HepG2 (cell line): Measurements from ENCODE around the gene EPN2. TPM values are rescaled to one million over a fixed set of nuclear protein-coding genes. Genes with fewer than 3 reads are reported as not detected.

Experiments used
- GPBP1L1 ChIP-seq: sonication (generic); formaldehyde crosslinking; IDR thresholded peaks from 2 replicates; pipeline ENCODE4 v1.5.0; 2020; ENCODE audit warnings: mild to moderate bottlenecking, missing genetic modification reagents
- ISL2 ChIP-seq: sonication (generic); formaldehyde crosslinking; IDR thresholded peaks from 2 replicates; pipeline ENCODE4 v1.5.0; 2020; ENCODE audit warnings: missing genetic modification reagents
- JDP2 ChIP-seq: sonication (generic); formaldehyde crosslinking; IDR thresholded peaks from 2 replicates; pipeline ENCODE4 v1.8.1; 2022; ENCODE audit warnings: missing genetic modification reagents, borderline replicate concordance
- JUND ChIP-seq: sonication (generic); formaldehyde crosslinking; IDR thresholded peaks from 2 replicates; pipeline ENCODE4 v1.8.0; 2022; ENCODE audit warnings: mild to moderate bottlenecking, missing genetic modification reagents
- KAT2B ChIP-seq: fragments of 150-350 bp; IDR thresholded peaks from 2 replicates; pipeline ENCODE4 v1.6.1; 2014; ENCODE audit warnings: low read depth, low read length, borderline replicate concordance
- NCOA2 ChIP-seq: sonication (generic); formaldehyde crosslinking; IDR thresholded peaks from 2 replicates; pipeline ENCODE4 v1.8.0; 2022; ENCODE audit warnings: inconsistent platforms
- NFRKB ChIP-seq: fragments of 450-650 bp; IDR thresholded peaks from 2 replicates; pipeline ENCODE4 v1.6.1; 2017
- PHB2 ChIP-seq: fragments of 450-650 bp; IDR thresholded peaks from 2 replicates; pipeline ENCODE4 v1.6.1; 2018; ENCODE audit not compliant: partially characterized antibody
- RORA ChIP-seq: sonication (generic); formaldehyde crosslinking; IDR thresholded peaks from 2 replicates; pipeline ENCODE4 v1.5.0; 2020; ENCODE audit warnings: mild to moderate bottlenecking, missing genetic modification reagents, moderate library complexity
- SMARCC2 ChIP-seq: fragments of 450-650 bp; IDR thresholded peaks from 2 replicates; pipeline ENCODE4 v1.6.1; 2017; ENCODE audit warnings: antibody characterized with exemption, mild to moderate bottlenecking
- TCF7 ChIP-seq: sonication (generic); IDR thresholded peaks from 2 replicates; pipeline ENCODE4 v1.6.1; 2016; ENCODE audit warnings: antibody characterized with exemption, low read depth
- ZBTB1 ChIP-seq: sonication (generic); formaldehyde crosslinking; IDR thresholded peaks from 2 replicates; pipeline ENCODE4 v1.4.0; 2020; ENCODE audit warnings: missing genetic modification reagents, borderline replicate concordance
- ZBTB7B ChIP-seq: sonication (generic); formaldehyde crosslinking; IDR thresholded peaks from 2 replicates; pipeline ENCODE4 v1.4.0; 2020; ENCODE audit warnings: missing genetic modification reagents
- ZMAT5 ChIP-seq: sonication (generic); formaldehyde crosslinking; IDR thresholded peaks from 2 replicates; pipeline ENCODE4 v1.5.0; 2020; ENCODE audit warnings: mild to moderate bottlenecking, low read depth, missing genetic modification reagents, borderline replicate concordance
- ZMYM3 ChIP-seq: sonication (generic); formaldehyde crosslinking; IDR thresholded peaks from 2 replicates; pipeline ENCODE4 v1.5.1; 2020; ENCODE audit warnings: mild to moderate bottlenecking, missing genetic modification reagents
- ZNF20 ChIP-seq: sonication (generic); formaldehyde crosslinking; IDR thresholded peaks from 2 replicates; pipeline ENCODE4 v1.4.0; 2020; ENCODE audit warnings: mild to moderate bottlenecking, moderate library complexity, missing genetic modification reagents
- ZNF317 ChIP-seq: sonication (generic); formaldehyde crosslinking; IDR thresholded peaks from 2 replicates; pipeline ENCODE4 v1.5.0; 2020; ENCODE audit warnings: mild to moderate bottlenecking, missing genetic modification reagents
- ZNF44 ChIP-seq: sonication (generic); formaldehyde crosslinking; IDR thresholded peaks from 2 replicates; pipeline ENCODE4 v1.5.1; 2020; ENCODE audit warnings: mild to moderate bottlenecking, missing genetic modification reagents
- ZNF468 ChIP-seq: sonication (generic); formaldehyde crosslinking; IDR thresholded peaks from 2 replicates; pipeline ENCODE4 v1.8.0; 2022; ENCODE audit warnings: mild to moderate bottlenecking, moderate library complexity, missing genetic modification reagents
- ZNF552 ChIP-seq: sonication (generic); formaldehyde crosslinking; IDR thresholded peaks from 2 replicates; pipeline ENCODE4 v1.9.0; 2022; ENCODE audit warnings: missing genetic modification reagents, mild to moderate bottlenecking, borderline replicate concordance
- ZNF670 ChIP-seq: sonication (generic); formaldehyde crosslinking; IDR thresholded peaks from 2 replicates; pipeline ENCODE4 v1.8.0; 2022; ENCODE audit warnings: mild to moderate bottlenecking, missing genetic modification reagents, borderline replicate concordance
- ZNF747 ChIP-seq: sonication (generic); formaldehyde crosslinking; IDR thresholded peaks from 2 replicates; pipeline ENCODE4 v1.8.1; 2023; ENCODE audit warnings: missing genetic modification reagents, mild to moderate bottlenecking, borderline replicate concordance
- ZNF816 ChIP-seq: sonication (generic); formaldehyde crosslinking; IDR thresholded peaks from 2 replicates; pipeline ENCODE4 v1.8.0; 2022; ENCODE audit warnings: missing genetic modification reagents, mild to moderate bottlenecking, borderline replicate concordance
- polyA plus RNA-seq, 8 experiments: library from polyadenylated mRNA; depleted of rRNA in 3 of 8; stranded (reverse) in 7 of 8; unstranded in 1 of 8; fragments of >200 nt; fragmentation: Illumina TruSeq in 4 of 8; extraction: Trizol in 4 of 8; gene quantifications; 2 replicates each; pipeline versions ENCODE4 v1.2.1 to v1.2.3, GENCODE V29; 2011 to 2016; ENCODE audit warnings: low read depth in 4 of 8, missing spikeins in 1 of 8, mixed read lengths in 1 of 8; ENCODE audit not compliant: insufficient read depth in 1 of 8
- total RNA-seq, 5 experiments: library from RNA; depleted of rRNA; stranded (reverse); fragments of >200 nt; fragmentation: Illumina TruSeq; extraction: Trizol; gene quantifications; 2 replicates each; pipeline ENCODE4 v1.2.3, GENCODE V29; 2016; ENCODE audit warnings: low read depth in 1 of 5
- TF ChIP-seq, protein P1 (sequence below): sonication (generic); formaldehyde crosslinking; IDR thresholded peaks from 2 replicates; pipeline ENCODE4 v1.9.0; 2021; ENCODE audit warnings: missing genetic modification reagents, mild to moderate bottlenecking, borderline replicate concordance
- TF ChIP-seq, protein P2 (sequence below): sonication (generic); formaldehyde crosslinking; IDR thresholded peaks from 2 replicates; pipeline ENCODE4 v1.8.1; 2023; ENCODE audit warnings: mild to moderate bottlenecking, inconsistent platforms, moderate library complexity, missing genetic modification reagents, borderline replicate concordance
- TF ChIP-seq, protein P3 (sequence below): IDR thresholded peaks from 2 replicates; pipeline ENCODE4 v1.6.1; 2016; ENCODE audit warnings: missing genetic modification reagents, missing compliant biosample characterization

EPN2 gene
- total and polyA plus RNA-seq, 2 of the 13 experiments (the other 11 are each of a cell fraction or from before 2014, with no cell fraction given) = 7.8 to 19.2 TPM

DNA sequence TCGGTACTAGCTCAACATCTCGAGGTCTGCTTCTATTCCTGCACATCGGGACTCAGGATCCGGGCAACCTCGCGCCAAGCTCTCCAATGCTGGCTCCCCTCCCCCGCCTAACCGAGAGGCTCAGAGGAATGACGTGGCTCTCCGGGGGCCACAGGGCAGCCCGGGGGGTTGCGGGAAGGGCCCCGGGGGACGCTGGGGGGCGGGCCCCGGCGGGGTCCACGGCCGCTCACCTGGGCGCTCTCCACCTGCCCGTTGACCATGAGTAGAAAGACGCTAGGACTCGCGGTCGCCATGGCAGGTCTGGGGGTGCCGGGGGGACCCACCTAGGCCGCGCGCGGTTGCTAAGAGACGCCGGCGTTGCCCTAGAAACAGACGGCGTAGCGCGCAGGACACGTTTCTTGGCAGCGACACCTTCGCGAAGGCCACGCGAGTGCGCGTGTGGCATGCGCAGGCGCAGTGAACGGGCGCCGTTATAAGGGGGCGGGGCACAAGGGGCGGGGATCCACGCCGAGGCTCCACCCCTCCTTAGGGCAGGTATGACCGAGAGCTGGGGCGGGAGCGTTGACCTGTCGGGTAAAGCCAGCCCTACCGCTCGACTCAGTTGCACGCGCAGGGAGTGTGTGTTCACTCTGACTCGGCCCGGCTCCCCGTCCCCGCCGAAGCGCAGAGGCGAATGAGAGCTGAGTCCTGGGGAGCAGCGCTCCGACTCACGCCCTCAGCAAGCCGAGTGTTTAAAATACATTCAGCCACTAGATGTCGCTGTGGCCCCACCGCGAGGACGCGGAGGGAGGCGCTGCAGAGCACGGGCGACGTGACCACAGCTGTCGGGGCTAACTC lies 125.3 kb downstream of the EPN2 start, which contains the start of gene B9D1 (continued):
- TF ChIP-seq, protein P1, sequence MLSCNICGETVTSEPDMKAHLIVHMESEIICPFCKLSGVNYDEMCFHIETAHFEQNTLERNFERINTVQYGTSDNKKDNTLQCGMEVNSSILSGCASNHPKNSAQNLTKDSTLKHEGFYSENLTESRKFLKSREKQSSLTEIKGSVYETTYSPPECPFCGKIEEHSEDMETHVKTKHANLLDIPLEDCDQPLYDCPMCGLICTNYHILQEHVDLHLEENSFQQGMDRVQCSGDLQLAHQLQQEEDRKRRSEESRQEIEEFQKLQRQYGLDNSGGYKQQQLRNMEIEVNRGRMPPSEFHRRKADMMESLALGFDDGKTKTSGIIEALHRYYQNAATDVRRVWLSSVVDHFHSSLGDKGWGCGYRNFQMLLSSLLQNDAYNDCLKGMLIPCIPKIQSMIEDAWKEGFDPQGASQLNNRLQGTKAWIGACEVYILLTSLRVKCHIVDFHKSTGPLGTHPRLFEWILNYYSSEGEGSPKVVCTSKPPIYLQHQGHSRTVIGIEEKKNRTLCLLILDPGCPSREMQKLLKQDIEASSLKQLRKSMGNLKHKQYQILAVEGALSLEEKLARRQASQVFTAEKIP (CRISPR knock-in tag) = no peak
- peak; percentile 55; the same call in 1 of the 2 replicates for TF ChIP-seq ZNF317
- TF ChIP-seq ZMAT5 (CRISPR knock-in tag) = no peak
- TF ChIP-seq GPBP1L1 (CRISPR knock-in tag) = no peak
- peak; percentile 41; the same call in 1 of the 2 replicates for TF ChIP-seq ZMYM3 (CRISPR knock-in tag)
- TF ChIP-seq TCF7 = no peak
- 0 out of 2 replicates have a peak, but pooled peaks have one; percentile 44 for TF ChIP-seq ZBTB7B (CRISPR knock-in tag)
- TF ChIP-seq NFRKB = no peak
- TF ChIP-seq ZNF552 = peak; percentile 84; the same call in 1 of the 2 replicates
- TF ChIP-seq RORA (CRISPR knock-in tag) = no peak
- 0 out of 2 replicates have a peak, but pooled peaks have one; percentile 40 for TF ChIP-seq ISL2
- TF ChIP-seq JUND (CRISPR knock-in tag) = no peak
- no peak for TF ChIP-seq ZBTB1 (CRISPR knock-in tag)
- 0 out of 2 replicates have a peak, but pooled peaks have one; percentile 54 for TF ChIP-seq ZNF468
- TF ChIP-seq NCOA2 (CRISPR knock-in tag) = peak; percentile 56; the same call in 1 of the 2 replicates
- peak; percentile 55; the same call in 1 of the 2 replicates for TF ChIP-seq ZNF670 (CRISPR knock-in tag)
- TF ChIP-seq, protein P2, sequence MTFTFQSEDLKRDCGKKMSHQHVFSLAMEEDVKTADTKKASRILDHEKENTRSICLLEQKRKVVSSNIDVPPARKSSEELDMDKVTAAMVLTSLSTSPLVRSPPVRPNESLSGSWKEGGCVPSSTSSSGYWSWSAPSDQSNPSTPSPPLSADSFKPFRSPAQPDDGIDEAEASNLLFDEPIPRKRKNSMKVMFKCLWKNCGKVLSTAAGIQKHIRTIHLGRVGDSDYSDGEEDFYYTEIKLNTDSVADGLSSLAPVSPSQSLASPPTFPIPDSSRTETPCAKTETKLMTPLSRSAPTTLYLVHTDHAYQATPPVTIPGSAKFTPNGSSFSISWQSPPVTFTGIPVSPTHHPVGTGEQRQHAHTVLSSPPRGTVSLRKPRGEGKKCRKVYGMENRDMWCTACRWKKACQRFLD (CRISPR knock-in tag) = peak; percentile 58; the same call in 1 of the 2 replicates
- TF ChIP-seq PHB2 = no peak
- TF ChIP-seq, protein P3, sequence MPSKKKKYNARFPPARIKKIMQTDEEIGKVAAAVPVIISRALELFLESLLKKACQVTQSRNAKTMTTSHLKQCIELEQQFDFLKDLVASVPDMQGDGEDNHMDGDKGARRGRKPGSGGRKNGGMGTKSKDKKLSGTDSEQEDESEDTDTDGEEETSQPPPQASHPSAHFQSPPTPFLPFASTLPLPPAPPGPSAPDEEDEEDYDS (CRISPR knock-in tag) = peak; percentile 96
- TF ChIP-seq ZNF20 = no peak
- peak; percentile 75; the same call in 1 of the 2 replicates for TF ChIP-seq ZNF747 (CRISPR knock-in tag)
- peak; percentile 74; the same call in 1 of the 2 replicates for TF ChIP-seq ZNF816
- no peak for TF ChIP-seq JDP2 (CRISPR knock-in tag)
- no peak for TF ChIP-seq KAT2B
- TF ChIP-seq ZNF44 (CRISPR knock-in tag) = no peak
- no peak for TF ChIP-seq SMARCC2
